ENCODE measurements around the gene EEIG2.

EEIG2 gene

GRCh38 chr1:108583757-108584427 lies 24.0 kb downstream of the EEIG2 start:
- DNase-seq (ENCODE audit: low read depth), result no peak

GRCh38 chr1:108584428-108584856 lies 24.5 kb downstream of the EEIG2 start:
- no peak for DNase-seq (ENCODE audit: low read depth)

DNA sequence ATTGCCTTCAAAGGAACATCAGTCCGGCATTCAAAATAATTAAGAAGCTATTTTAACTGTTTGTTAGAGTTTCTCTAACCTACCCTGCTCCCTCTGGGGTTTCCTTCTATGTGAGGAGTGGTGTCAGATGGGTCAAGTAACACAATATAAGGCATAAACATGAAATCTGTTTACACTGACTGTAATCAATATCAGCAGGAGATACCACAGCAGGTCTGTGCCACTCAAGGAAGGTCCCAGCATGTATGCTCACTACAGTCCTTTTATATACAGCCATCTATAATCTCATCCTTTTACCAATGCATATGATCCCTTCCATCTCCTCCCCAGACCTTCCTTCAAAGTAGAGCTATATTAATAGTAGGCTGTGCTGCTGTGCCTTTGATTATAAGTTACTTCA lies 25.4 kb downstream of the EEIG2 start:
- no peak for DNase-seq (ENCODE audit: low read depth)

GRCh38 chr1:108590441-108590840 lies 30.5 kb downstream of the EEIG2 start:
- no peak for DNase-seq (ENCODE audit: low read depth)

DNA sequence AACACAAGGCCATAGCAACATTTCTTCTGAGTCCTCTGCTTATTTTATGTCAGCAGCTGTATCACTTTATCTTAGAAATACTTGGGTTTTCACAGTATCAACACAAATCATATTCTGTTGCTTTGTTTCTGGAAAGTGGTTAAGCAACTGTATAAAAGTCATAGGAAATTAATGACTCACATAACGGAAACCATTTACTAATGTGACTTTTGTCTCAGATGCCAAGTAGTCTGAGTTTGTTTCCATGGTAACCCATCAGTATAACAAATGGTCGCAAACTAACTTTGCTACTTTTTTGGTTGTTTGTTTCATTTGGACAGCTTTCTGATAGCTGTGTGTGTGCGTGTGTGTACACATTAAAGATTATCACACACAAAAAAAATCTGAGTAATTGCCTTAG lies 31.1 kb downstream of the EEIG2 start:
- peak; percentile 85 for DNase-seq (ENCODE audit: low read depth)

DNA sequence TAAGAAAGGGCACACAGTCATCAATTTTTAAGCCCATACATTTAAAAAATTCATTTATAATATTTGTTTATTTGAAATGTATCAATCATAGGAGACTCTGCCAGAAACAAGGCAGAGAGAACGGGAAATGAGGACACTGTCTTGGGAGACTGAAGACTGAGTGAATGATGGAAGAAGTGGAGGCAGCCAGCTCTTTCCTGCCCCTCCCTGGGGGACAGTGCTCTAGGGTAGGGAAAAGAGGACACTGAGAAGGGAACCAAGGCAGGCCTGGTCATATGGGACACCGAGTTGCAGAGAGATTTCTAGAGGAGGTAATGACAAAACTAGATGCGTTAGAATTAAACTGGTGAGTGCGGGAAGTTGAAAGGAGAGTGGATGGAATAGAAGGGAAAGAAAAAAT lies 31.6 kb downstream of the EEIG2 start:
- DNase-seq (ENCODE audit: low read depth), result no peak

- DNase-seq (ENCODE audit: low read depth), result no peak
Measured at GRCh38 chr1:108592030-108592759, 32.3 kb downstream of the EEIG2 start.

- DNase-seq (ENCODE audit: low read depth), result no peak
Measured at GRCh38 chr1:108593448-108593847, 33.5 kb downstream of the EEIG2 start.

GRCh38 chr1:108595507-108595906 lies 35.6 kb downstream of the EEIG2 start:
- DNase-seq (ENCODE audit: low read depth), result no peak

GRCh38 chr1:108597041-108597440 lies 37.1 kb downstream of the EEIG2 start:
- no peak for DNase-seq (ENCODE audit: low read depth)

DNA sequence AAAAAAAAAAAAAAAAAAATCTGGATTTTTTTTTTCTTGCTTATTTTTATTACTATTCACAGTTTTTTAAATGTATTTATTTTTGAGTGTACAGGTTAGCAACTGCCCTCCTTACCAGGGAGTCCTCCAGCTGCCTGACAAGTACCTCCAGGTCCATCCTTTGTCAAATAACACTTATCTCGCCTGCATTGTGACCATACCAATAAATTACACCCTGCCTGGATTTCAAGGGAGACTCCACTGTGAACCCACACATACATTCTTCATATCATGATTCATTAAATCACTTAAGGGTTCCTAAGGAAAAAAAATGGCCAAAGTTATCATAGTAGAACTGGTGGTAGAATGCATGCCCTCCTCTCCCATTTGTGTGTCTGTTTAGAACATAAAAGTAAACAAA lies 38.4 kb downstream of the EEIG2 start:
- no peak for DNase-seq (ENCODE audit: low read depth)

DNA sequence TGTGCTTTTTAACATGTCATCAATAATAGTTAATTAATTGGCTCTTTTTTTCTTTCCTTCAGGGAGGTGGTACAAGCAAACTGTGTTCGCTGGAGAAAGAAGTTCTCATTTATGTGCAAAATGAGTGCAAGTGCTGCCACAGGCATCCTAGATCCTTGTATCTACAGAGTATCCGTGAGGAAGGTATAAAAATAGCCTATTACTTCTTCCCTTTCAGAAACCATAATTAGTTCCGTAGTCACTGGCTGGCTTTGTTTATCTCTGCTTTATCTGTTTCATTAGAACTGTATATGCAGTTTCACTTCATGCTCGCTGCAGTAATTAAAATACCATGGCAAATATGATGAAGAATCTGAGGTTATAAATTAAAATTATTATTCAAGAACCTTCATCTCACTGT lies 40.6 kb downstream of the EEIG2 start:
- DNase-seq (ENCODE audit: low read depth), result no peak

- DNase-seq (ENCODE audit: low read depth), result no peak
Measured at GRCh38 chr1:108601708-108602410, 42.0 kb downstream of the EEIG2 start.

- no peak for DNase-seq (ENCODE audit: low read depth)
Measured at GRCh38 chr1:108605633-108606032, 45.7 kb downstream of the EEIG2 start.

DNA sequence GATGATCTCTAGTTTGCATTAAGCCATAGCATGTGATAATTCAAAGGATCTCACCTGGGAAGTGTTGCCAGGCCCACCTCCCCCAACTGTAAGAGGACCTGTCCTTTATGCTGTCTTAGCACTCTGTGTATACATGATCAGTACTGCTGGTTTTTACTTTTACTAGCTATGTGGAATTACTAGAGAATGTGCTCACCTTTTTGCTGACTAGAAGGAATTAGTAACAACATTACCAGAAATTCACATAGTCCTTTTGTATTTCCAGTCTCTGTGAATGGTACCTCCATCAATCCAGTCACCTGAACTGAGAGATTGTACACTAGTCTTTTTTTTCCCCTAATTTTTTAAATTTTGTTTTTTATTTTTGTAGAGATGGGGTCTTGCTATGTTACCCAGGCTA lies 46.6 kb downstream of the EEIG2 start:
- DNase-seq (ENCODE audit: low read depth), result no peak

- DNase-seq (ENCODE audit: low read depth), result no peak
Measured at GRCh38 chr1:108609483-108610049, 49.7 kb downstream of the EEIG2 start.

All from non-pigmented ciliary epithelial cell (primary cell).